Keratinocyte (primary cell): ENCODE measurements around the gene ERC2.

ENCODE experiments used
- EZH2 ChIP-seq: IDR thresholded peaks from one replicate; pipeline ENCODE4 v1.6.1; 2012; ENCODE audit warnings: inconsistent platforms, mild to moderate bottlenecking, low read length, moderate library complexity
- TF ChIP-seq, protein P1 (sequence below), 3 experiments: IDR thresholded peaks in 1 of 3; conservative IDR thresholded peaks in 1 of 3; optimal IDR thresholded peaks in 1 of 3; 2 replicates in 2 of 3; 3 replicates in 1 of 3; pipeline versions ENCODE3 to v1.5.1; 2011; ENCODE audit warnings: low read length in 3 of 3, mild to moderate bottlenecking in 3 of 3, moderate library complexity in 2 of 3, control low read depth in 1 of 3, inconsistent platforms in 1 of 3; ENCODE audit not compliant: insufficient read depth in 2 of 3; ENCODE audit errors: extremely low read depth in 1 of 3

DNA sequence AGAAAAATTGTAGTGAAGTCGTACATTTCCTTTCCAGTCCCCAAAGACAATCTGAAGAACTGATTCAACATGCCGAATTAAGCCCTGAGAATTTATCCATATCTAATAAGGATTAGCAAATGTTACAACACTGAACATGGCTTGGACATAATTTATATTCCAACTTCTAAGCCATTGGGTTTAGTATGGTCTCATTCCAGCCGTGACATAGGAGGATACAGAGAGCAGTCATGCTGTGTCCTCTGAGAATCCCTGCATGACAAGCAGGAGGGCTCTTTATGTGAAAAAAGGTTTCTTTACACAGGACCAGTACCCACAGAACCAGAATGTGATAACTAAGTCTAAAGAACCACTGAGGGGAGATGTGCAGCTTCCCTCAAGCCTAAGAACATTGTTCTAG lies 749.3 kb downstream of the ERC2 start:
- no peak for TF ChIP-seq EZH2
- TF ChIP-seq, protein P1, sequence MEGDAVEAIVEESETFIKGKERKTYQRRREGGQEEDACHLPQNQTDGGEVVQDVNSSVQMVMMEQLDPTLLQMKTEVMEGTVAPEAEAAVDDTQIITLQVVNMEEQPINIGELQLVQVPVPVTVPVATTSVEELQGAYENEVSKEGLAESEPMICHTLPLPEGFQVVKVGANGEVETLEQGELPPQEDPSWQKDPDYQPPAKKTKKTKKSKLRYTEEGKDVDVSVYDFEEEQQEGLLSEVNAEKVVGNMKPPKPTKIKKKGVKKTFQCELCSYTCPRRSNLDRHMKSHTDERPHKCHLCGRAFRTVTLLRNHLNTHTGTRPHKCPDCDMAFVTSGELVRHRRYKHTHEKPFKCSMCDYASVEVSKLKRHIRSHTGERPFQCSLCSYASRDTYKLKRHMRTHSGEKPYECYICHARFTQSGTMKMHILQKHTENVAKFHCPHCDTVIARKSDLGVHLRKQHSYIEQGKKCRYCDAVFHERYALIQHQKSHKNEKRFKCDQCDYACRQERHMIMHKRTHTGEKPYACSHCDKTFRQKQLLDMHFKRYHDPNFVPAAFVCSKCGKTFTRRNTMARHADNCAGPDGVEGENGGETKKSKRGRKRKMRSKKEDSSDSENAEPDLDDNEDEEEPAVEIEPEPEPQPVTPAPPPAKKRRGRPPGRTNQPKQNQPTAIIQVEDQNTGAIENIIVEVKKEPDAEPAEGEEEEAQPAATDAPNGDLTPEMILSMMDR (optimal IDR thresholded peaks at IDR 0.05 in 1 of 3, IDR thresholded peaks at IDR 0.05 in 1 of 3, conservative IDR thresholded peaks at IDR 0.05 in 1 of 3; ENCODE audit: extremely low read depth in 1 of 3, insufficient read depth in 2 of 3, low read length in 3 of 3) = no peak
